ENCODE data around the gene TMEM234. TPM values are rescaled to one million over a fixed set of nuclear protein-coding genes. Genes with fewer than 3 reads are reported as not detected.

The TMEM234 gene
- total and polyA plus RNA-seq, 2 of the 13 experiments (the other 11 are each of a cell fraction or from before 2014, with no cell fraction given) = 6.1 to 9.0 TPM

DNA sequence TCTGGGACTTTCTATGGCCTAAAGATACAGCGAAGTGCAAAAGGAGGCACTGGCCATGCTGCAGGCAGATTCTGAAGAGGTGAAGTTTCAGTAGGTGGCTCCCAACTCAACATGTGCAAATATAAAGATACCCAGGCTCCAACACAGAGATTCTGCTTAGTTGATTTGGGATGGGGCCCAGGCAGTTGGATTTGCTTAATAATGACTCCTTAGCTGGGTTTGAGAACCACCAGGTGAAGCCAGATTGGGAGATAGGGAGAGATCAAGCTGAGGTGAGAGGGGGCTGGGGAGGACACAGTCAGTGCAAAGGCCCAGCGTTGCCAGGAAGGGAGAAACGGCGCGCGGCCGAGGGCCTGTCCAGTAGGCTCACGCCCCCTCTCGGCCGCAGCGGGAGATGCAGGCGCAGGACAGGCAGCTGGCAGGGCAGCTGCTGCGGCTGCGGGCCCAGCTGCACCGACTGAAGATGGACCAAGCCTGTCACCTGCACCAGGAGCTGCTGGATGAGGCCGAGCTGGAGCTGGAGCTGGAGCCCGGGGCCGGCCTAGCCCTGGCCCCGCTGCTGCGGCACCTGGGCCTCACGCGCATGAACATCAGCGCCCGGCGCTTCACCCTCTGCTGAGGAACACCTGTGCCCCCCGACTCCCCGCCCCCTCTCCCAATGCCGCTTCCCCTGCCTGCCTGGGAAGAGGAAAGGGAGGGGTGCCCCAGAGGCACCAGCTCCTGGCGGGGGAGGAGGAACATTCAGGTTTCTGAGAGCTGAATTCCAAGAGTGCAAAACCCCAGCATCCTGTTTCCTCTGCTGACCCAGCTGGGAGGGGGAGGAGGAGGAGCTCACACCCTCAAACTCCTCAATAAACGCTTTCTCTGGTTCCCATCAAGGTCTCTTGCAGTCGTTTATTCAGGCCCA is 26.1 kb upstream of the TMEM234 start (continued):
- TF ChIP-seq, protein P1, sequence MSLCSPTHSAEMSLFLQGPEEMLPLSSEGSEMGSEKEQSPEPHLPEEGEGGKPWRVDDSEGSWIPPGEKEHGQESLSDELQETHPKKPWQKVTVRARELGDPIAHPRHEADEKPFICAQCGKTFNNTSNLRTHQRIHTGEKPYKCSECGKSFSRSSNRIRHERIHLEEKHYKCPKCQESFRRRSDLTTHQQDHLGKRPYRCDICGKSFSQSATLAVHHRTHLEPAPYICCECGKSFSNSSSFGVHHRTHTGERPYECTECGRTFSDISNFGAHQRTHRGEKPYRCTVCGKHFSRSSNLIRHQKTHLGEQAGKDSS (CRISPR knock-in tag; IDR thresholded peaks at IDR 0.05; ENCODE audit: borderline replicate concordance, low read depth) = peak; percentile 39; the same call in 1 of the 2 replicates
- TF ChIP-seq ATF1 (CRISPR knock-in tag; IDR thresholded peaks at IDR 0.05) (no peak), ZSCAN25 (CRISPR knock-in tag; IDR thresholded peaks at IDR 0.05) (peak; percentile 42; the same call in 1 of the 2 replicates), MED8 (CRISPR knock-in tag; IDR thresholded peaks at IDR 0.05; ENCODE audit: insufficient replicate concordance) (peak; percentile 57), ZBTB1 (CRISPR knock-in tag; IDR thresholded peaks at IDR 0.05; ENCODE audit: borderline replicate concordance) (no peak), ZNF121 (CRISPR knock-in tag; IDR thresholded peaks at IDR 0.05) (peak; percentile 86), SAFB2 (CRISPR knock-in tag; IDR thresholded peaks at IDR 0.05; ENCODE audit: borderline replicate concordance, low read depth) (no peak), ZBTB7A (CRISPR knock-in tag; IDR thresholded peaks at IDR 0.05) (peak; percentile 57; the same call in 1 of the 2 replicates), ELF3 (CRISPR knock-in tag; IDR thresholded peaks at IDR 0.05) (peak; percentile 48; the same call in 1 of the 2 replicates), ZNF234 (CRISPR knock-in tag; conservative IDR thresholded peaks at IDR 0.05) (no peak; the same call in 1 of the 2 replicates), ZNF326 (CRISPR knock-in tag; IDR thresholded peaks at IDR 0.05; ENCODE audit: borderline replicate concordance) (no peak), ZNF878 (CRISPR knock-in tag; IDR thresholded peaks at IDR 0.05) (no peak)
- TF ChIP-seq, protein P2, sequence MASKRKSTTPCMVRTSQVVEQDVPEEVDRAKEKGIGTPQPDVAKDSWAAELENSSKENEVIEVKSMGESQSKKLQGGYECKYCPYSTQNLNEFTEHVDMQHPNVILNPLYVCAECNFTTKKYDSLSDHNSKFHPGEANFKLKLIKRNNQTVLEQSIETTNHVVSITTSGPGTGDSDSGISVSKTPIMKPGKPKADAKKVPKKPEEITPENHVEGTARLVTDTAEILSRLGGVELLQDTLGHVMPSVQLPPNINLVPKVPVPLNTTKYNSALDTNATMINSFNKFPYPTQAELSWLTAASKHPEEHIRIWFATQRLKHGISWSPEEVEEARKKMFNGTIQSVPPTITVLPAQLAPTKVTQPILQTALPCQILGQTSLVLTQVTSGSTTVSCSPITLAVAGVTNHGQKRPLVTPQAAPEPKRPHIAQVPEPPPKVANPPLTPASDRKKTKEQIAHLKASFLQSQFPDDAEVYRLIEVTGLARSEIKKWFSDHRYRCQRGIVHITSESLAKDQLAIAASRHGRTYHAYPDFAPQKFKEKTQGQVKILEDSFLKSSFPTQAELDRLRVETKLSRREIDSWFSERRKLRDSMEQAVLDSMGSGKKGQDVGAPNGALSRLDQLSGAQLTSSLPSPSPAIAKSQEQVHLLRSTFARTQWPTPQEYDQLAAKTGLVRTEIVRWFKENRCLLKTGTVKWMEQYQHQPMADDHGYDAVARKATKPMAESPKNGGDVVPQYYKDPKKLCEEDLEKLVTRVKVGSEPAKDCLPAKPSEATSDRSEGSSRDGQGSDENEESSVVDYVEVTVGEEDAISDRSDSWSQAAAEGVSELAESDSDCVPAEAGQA (IDR thresholded peaks at IDR 0.05; ENCODE audit: low read depth) = no peak
- TF ChIP-seq, protein P2 (CRISPR knock-in tag; IDR thresholded peaks at IDR 0.05; ENCODE audit: borderline replicate concordance) = no peak
- TF ChIP-seq, protein P3, sequence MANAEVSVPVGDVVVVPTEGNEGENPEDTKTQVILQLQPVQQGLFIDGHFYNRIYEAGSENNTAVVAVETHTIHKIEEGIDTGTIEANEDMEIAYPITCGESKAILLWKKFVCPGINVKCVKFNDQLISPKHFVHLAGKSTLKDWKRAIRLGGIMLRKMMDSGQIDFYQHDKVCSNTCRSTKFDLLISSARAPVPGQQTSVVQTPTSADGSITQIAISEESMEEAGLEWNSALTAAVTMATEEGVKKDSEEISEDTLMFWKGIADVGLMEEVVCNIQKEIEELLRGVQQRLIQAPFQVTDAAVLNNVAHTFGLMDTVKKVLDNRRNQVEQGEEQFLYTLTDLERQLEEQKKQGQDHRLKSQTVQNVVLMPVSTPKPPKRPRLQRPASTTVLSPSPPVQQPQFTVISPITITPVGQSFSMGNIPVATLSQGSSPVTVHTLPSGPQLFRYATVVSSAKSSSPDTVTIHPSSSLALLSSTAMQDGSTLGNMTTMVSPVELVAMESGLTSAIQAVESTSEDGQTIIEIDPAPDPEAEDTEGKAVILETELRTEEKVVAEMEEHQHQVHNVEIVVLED (CRISPR knock-in tag; IDR thresholded peaks at IDR 0.05; ENCODE audit: borderline replicate concordance) = peak; percentile 31; the same call in 1 of the 2 replicates
- TF ChIP-seq, protein P4, sequence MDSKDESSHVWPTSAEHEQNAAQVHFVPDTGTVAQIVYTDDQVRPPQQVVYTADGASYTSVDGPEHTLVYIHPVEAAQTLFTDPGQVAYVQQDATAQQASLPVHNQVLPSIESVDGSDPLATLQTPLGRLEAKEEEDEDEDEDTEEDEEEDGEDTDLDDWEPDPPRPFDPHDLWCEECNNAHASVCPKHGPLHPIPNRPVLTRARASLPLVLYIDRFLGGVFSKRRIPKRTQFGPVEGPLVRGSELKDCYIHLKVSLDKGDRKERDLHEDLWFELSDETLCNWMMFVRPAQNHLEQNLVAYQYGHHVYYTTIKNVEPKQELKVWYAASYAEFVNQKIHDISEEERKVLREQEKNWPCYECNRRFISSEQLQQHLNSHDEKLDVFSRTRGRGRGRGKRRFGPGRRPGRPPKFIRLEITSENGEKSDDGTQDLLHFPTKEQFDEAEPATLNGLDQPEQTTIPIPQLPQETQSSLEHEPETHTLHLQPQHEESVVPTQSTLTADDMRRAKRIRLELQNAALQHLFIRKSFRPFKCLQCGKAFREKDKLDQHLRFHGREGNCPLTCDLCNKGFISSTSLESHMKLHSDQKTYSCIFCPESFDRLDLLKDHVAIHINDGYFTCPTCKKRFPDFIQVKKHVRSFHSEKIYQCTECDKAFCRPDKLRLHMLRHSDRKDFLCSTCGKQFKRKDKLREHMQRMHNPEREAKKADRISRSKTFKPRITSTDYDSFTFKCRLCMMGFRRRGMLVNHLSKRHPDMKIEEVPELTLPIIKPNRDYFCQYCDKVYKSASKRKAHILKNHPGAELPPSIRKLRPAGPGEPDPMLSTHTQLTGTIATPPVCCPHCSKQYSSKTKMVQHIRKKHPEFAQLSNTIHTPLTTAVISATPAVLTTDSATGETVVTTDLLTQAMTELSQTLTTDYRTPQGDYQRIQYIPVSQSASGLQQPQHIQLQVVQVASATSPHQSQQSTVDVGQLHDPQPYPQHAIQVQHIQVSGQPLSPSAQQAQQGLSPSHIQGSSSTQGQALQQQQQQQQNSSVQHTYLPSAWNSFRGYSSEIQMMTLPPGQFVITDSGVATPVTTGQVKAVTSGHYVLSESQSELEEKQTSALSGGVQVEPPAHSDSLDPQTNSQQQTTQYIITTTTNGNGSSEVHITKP (CRISPR knock-in tag; IDR thresholded peaks at IDR 0.05; ENCODE audit: low read depth) = peak; percentile 80
